HG02759 (cell line): ENCODE measurements around the gene TTC28.

Source experiments
- ATAC-seq: cut with Tn5 transposase; IDR thresholded peaks from one replicate; pipeline ENCODE4 v1.9.1; 2021; ENCODE audit warnings: mild to moderate bottlenecking, moderate library complexity; ENCODE audit not compliant: unreplicated experiment

TTC28 gene

DNA sequence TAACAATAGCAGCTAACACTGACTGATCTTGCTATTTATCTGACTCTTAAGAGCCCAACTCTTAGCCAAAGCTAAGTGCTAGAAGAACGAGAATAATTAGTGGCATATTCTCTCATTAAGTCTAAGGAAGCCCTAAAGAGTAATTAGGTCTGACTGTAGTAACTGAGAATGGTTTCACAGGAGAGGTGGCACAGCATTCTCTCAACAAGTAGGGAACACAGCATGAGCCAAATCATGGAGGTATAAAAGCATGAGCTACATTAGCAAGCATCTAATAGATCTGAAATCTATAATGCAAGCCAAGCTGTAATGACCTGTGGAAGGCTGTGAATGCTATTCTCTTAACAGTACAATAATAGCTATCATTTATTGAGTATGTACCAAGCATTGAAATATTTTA is 230.6 kb downstream of the TTC28 start:
- ATAC-seq, result no peak

DNA sequence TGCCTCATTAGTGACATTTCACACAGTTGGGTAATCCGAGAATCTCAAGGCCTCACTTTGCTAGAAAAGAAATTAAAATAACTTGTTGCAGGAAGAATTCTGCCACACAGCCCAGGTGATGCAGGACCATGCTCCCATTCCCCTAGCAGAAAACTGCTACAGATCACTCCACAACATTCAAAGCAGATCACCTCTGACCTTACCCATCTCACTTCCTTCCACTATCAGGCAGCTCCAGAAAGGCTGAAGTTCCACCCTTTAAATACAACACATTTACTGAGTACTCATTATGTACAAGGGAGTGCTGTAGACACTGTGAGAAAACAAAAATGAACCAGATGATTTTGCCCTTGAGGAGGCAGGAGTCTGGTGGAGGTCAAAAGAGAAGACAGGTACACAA is 231.0 kb downstream of the TTC28 start:
- no peak for ATAC-seq

DNA sequence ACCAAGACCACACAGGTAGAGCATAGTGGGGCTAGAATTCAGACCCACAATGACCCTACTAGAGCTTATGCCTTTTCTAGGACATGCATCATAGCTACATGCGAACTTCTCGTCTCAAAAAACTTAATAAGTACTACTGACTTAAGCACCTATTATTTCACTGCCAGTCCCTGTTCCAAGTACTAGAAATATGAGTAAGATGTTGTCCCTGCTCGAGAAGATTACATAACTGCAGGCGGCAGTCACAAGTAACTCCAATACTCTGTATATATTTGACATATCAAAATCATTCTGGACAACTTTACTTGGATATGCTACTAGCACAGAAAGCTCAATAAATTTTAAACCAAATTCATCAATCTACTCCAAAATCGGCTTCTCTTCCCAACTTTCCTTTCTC is 235.0 kb downstream of the TTC28 start:
- ATAC-seq, result no peak

DNA sequence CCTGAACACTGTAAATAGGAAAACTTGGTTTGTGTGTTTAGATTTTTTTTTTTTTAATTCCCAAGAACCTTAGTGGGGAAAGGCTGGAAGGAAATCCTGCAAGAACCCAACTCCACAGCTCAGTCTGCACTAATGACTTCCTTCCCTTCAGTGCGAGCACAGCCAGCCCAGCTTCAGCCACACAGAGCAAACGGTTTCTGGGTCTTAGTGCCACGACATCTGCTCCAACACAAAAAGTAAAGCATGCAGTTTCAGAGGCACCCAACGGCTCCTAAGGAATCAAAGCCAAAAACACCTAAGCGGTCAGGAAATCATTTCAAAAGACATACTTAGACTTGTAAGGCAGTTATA is 236.1 kb downstream of the TTC28 start:
- ATAC-seq, result no peak

DNA sequence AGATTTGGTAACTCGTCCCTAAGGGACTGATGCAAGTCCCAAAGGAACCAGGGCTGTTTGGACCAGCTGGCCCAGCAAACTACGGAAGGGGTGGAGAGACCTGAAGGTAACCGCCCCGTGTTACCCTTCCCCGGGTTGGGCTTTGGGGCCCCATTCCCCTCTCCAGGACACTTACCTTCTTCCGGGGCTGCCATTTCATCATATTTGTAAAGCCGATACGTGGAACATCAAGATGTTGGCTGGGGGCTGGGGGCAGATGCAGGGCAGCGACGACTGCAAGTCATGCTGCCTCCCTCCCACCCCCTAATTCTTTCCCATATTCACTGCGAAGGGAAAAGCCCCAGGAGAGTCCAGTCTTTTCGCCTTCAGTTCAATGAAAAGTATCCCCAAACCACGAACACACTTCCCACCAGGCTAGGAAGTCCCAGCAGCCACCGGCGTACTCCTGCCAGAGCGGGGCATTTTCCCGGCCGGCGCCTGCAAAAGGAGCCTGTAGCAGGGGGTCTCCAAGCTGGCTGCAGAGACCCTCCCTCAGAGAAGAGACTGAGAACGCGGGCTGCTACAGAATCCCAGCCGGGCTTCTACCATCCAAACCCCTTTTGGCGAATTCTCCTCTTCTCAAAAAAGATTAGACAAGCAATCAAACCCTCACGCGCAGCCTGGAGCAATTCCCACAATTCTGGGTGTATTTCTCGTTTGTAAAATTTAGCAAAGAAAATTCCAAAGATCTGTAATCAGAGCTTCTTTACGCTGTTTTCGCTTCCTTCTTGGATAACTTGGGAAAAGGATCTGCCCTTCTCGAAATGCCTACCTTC is 236.7 kb downstream of the TTC28 start:
- ATAC-seq, result no peak

DNA sequence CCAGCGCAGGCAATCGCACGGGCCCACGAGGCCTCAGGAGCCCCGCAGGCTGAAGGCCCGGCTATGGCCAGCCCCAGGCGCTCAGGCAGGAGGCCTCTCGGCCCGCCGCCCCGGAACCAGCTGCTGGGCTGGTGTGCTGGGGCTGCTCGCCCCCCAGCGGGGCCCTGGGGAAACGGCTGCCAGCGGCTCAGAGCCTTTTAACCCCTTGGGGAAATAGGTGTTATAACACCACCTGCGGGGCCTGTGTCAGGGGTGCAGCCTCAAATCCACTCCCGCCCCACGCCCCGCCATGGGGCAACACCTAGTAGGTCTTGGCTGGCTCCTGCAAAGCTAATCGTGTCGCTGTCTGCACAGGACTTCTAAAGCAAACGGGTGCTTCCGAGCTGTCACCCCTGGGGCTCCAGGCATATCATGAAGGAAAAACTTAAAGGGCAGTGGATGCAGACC is 237.4 kb downstream of the TTC28 start:
- peak; percentile 62 for ATAC-seq

DNA sequence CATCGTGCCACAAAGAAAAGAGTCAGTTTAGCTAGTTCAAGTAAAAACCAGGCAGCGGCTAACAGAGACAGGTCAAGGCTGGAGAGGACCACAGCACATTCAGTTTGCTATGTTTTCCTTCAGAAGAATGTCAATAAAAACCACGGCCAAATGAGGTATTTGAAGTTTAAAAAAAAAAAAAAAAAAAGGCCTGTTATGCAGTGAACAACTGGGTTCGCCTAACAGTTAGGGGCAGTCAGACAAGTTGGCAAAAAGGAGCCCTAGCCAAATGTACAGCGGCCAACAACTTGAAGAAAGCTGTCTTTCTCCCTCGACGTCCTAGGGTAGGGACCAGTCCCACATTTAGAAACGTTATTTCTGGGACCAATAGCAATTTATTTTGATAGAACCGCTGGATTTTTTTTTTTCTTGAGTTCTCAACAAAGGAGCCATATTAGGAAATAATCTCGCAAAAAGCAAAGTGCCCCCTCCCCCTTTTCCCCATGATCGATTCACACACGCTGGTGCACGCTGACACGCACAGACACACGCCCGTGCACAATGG is 237.8 kb downstream of the TTC28 start:
- ATAC-seq, result no peak

DNA sequence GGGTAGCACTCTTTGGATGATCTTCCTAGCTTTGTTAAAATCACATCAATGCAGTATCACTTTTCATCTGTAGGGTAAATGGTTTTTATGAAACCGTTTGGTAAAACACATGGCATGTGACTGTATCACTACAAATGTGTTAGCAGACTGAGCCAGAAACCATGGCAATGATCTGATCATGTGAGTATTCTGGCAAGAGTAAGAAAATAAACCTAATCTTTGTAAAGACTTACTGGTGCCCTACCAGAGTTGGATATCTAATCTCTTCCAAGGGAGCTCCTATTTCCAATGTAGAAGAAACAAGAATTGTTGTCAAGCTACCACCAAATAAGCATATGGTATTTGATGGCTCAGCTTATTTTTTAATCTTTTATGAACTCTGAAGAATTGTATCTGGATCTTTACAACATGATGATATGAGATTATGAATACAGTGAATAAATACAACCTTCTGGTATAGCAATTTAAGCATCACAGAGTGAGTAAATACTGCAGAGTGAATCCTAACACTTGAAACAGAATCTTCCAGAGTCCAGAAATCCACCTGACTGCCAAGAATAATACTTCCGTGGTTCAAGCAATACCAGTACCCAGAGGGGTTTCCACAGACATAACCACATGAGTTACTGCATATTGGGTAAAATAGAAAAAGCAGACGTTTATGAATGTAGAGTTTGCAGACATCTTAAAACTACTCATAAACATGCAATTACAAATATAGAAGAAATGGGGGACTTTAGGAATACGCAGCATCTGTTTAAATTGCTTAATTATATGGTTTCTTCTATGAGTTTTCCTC is 238.8 kb downstream of the TTC28 start:
- ATAC-seq, result no peak

DNA sequence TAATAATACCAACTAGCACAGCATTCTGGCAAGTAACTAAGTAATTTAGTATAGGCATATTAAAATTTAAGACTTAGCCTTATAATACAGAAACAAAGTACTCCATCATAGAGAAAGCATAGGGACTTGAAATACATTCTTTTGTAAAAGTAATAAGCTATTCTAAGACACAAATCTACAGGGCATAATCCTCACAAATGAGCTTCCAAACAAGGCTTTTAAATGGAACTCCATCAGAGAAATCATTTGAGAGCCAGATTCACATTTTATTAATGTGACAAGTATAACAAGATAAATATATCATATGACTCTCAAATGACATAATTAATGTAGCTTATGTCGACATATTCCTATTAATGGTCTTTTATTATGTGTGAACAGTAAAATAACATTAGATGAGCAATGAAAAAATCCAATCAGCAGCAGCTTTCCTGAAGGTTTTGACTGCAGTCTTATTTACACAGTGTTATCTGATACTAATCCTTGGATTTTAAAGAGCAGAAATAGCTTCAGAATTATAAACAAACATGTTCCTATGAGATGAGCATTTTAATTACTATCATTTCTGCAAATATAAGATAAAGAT is 241.4 kb downstream of the TTC28 start:
- no peak for ATAC-seq

DNA sequence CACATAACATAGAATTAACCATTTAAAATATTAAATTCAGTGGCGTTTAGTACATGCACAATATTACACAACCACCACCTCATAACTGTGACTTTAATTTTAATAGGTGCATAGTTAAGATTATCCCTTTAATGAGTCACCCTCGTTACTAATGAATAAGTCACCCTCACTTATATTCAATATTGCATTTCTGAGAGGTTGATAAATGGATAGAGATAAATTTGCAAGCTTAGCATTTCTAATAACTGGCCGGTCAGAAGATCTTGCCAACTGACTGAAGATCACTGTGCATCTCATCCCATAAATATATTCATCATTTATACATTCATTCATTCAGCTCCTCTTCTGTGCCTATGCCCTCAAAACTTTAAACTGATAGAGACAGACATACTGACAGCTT is 243.7 kb downstream of the TTC28 start:
- no peak for ATAC-seq

DNA sequence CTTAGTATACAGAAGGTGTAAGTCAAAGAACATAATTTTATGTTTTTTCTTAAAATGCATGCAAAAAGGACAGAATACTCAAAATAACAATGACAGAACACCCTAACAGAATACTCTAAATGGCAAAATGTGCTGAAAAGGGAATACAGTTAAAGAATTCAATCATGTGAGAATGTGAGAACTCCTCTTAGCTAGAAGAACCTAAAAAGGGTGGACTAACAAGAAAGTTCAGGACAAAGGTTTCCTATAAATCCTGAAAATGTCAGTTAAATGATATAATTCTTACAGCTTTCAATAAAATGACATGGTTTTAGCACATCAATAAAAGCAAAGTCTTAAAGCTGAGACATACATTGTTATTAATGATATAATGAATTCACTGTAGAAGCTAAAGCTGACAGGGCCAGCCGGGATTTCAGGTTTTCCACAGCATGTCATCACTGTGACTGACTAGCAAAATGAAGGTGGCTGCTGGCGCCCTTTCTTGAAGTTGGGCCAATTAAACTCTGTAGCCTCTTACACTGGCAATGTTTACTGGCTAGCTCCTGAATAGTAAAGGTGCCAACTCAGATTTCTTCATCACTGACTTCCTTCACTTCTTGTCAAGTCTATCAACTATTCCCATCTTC is 244.4 kb downstream of the TTC28 start:
- ATAC-seq, result no peak

DNA sequence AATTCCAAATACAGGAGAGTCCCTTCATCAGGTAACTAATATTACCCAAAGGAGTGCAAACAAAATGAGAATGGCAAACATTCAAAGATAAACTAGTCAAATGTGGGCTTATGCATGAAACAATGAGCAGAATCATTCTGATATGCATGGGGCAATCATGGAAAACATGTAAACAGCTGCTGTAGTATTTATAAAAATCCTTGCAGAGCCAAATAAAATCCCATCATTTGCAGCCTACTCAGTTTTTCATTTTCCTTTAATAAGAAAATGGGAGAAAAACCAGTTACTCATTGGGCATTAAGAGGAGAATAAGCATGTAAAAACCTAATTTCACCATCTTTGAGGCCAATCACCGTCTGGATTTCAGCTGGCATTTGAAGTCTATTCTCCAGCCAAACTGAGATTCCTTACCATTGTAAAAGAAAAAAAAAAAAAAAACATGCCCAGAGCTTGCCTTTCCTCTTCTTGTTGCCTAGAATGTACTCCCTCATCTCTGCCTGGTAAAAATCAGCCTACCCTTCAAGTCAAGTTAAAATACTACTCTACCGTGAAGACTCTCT is 249.1 kb downstream of the TTC28 start:
- no peak for ATAC-seq

DNA sequence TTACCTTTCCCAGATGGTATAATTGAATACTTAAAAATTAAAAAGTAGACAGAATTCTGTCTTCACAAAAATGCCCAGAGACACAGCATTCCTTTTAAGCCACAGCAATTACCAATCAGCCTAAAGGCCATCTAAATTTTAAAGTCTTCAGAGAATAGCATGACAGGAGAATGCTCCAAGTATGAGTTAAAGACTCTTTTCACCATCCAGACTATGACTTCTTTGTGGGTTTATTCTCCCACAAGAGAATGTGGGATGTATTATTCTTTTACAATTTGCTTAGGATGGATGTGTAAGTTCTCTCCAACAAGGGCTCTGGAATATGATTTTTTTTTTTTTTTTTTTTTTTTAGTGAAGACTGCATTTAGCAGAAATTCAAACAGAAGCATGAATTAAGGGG is 249.9 kb downstream of the TTC28 start:
- no peak for ATAC-seq

DNA sequence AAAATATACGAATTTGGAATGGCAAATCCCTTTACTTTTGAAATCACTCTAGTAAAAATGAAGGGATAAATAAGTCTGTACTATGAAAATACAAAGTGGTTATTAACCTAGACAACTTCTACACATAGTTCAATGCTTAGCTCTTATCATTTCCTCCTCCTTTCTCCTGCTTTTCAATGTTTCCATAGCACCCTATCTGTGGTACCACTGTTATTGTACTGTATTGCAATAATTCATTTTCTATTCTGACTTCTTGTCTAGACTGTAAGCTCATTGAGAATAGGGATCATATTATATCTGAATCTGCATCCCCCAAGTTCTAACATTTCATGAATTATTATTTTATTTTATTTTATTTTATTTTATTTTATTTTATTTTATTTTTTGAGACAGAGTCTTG is 251.4 kb downstream of the TTC28 start:
- ATAC-seq, result no peak

DNA sequence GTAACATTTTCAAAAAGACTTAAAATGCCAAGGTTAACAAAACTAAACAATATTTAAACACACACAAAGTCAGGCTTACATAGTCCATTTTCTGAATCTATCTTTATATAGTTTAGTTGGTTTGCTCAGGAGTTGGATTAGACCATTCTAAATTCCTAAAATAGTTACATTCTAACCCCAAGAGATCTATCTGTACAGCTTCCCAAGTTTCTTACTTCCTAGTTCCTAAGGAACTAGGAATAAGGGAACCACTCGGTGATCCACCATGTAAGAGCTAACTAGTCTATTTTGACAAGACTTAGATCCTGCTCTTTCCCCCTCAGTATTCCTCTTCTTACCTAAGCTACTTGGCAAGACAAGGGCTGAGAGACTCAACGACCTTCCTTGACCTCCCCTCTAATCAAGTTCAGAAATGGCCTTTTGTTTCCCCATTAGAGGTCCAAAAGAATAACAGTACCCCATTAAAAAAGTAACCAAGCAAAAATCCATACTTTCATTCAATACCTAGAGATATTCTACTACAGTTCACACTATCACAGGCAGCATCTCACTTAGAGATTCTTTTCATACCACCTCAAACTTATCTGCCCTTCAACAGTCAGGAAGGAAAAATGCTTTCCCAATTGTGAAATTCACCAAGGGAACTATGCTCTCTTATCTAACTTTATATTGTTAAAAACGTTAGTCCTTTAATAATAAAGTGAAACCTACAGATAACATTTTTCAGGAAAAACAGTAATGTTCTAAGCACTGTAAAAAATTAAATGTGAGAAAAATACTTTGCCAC is 253.1 kb downstream of the TTC28 start:
- ATAC-seq, result no peak

DNA sequence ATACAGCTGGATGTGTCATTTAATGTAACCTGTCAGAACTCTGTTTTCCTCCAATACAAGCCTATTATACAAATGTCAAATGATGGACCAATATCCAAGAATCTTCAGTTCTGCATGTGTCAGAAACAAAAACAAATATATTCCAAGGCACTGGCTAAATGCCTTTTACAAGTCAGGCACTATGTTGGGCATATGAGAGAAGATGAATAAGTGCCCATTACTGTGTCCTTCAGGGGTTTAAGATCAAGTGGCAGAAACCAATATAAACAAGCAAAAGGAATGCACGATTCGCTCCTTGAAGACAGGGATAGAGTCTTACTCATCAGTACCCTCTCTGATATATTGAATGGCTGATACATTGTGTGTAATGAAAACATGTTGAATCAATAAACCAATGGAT is 254.4 kb downstream of the TTC28 start:
- no peak for ATAC-seq

DNA sequence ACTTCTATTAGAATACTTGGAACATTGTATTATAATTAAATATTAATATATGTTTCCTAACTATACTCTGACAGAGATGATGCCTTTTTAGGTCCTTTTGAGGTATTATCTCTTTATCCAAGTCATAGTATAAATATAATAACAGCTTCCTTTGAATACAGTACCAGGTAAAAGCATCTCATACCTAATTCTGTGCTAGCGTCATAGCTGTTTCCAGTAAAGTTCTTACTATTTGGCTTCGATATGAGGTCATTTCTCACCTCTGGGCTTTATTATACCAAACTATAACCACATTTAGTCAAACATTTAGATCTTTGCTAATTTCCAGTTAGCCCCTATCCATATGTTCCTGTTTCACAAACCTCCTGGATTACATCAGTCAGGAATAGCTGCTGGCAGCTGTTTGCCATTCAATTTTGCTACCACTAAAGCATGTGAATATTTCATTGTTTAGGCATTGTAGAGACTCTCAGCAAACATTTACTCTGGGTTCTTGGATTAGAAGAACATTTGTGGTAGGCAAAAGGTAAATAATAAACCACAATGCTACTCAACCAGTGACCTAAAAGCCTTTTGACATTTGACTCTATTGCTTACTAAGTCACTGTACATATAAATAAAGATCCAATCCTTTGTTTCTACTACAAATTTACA is 255.1 kb downstream of the TTC28 start:
- ATAC-seq, result no peak

DNA sequence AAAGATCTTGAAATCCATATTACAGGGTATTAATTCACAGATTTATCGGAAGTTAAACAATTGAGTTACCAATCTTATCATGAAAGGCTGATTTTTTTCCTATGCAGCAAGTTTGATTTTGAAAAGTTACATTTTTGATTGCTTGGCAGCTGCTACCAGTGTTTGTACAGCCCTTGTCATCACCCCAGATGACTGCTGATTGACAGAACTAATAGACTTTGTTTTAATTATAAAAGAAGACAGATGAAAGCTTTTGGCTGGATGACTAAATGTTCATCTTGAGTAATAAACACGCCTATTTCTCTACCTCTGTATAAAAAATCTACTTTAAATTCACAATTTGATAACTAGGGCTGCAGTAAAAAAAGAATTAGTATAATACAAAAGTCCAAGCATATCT is 259.7 kb downstream of the TTC28 start:
- no peak for ATAC-seq

DNA sequence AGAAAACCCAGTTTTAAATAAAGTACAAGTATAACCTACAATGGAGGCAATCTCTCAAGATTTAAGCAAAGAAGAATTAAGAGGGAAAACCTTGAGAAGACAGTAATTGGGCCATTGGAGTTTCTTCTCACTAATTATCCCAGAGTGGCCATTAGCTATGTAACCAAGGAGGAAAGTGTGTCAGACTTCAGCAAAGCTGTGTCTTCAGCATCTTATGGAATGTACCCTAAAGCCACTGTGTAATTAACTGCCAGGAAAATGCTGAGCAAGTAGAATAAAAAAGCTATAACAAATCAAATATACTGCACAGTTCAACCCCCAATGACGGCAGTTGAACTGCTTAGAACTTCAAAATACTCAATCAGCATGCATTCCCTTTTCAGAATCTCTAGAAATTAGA is 261.6 kb downstream of the TTC28 start:
- ATAC-seq, result no peak

DNA sequence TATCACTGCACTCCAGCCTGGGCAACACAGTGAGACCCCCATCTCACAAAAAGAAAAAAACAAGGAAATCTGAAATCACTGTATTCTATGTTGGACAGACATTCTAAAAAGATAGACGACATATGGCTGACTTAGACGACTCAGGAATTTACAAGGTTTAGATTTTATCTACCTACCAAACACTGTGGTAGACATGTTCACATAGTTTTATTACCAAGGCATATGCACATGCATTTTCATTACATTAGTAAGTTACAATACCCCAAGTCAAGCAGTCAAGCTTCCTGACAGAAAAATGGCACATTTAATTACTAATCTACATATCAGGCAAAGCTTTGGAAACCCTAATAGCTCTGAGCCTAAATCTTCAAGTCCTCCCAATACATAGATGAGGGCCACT is 262.2 kb downstream of the TTC28 start:
- no peak for ATAC-seq
